ENCODE measurements around the gene C2CD2.

- TF ChIP-seq TAF1 (IDR thresholded peaks at IDR 0.05; ENCODE audit: borderline replicate concordance, insufficient read depth, low read length), result no peak
- no peak for TF ChIP-seq REST (IDR thresholded peaks at IDR 0.05; ENCODE audit: insufficient read depth in 1 of 2, low read depth in 2 of 2, low read length in 2 of 2)
- no peak for TF ChIP-seq POLR2AphosphoS5 (IDR thresholded peaks at IDR 0.05; ENCODE audit: low read depth, low read length)
- TF ChIP-seq FOXP2 (optimal IDR thresholded peaks at IDR 0.05; ENCODE audit: borderline replicate concordance, extremely low read depth, extremely low read length, insufficient read depth), result no peak
Observed at GRCh38 chr21:41843584-41843983, 110.2 kb downstream of the C2CD2 start.

Data from PFSK-1 (cell line).